ENCODE data around the gene CADM2.

- no peak for TF ChIP-seq POLR2AphosphoS5 (IDR thresholded peaks at IDR 0.05; ENCODE audit: low read depth, low read length)
- TF ChIP-seq, protein P1, sequence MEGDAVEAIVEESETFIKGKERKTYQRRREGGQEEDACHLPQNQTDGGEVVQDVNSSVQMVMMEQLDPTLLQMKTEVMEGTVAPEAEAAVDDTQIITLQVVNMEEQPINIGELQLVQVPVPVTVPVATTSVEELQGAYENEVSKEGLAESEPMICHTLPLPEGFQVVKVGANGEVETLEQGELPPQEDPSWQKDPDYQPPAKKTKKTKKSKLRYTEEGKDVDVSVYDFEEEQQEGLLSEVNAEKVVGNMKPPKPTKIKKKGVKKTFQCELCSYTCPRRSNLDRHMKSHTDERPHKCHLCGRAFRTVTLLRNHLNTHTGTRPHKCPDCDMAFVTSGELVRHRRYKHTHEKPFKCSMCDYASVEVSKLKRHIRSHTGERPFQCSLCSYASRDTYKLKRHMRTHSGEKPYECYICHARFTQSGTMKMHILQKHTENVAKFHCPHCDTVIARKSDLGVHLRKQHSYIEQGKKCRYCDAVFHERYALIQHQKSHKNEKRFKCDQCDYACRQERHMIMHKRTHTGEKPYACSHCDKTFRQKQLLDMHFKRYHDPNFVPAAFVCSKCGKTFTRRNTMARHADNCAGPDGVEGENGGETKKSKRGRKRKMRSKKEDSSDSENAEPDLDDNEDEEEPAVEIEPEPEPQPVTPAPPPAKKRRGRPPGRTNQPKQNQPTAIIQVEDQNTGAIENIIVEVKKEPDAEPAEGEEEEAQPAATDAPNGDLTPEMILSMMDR (IDR thresholded peaks at IDR 0.05 in 2 of 3, conservative IDR thresholded peaks at IDR 0.05 in 1 of 3; ENCODE audit: borderline replicate concordance in 1 of 3, insufficient read depth in 1 of 3, low read depth in 2 of 3, low read length in 2 of 3), result no peak
- TF ChIP-seq, protein P2, sequence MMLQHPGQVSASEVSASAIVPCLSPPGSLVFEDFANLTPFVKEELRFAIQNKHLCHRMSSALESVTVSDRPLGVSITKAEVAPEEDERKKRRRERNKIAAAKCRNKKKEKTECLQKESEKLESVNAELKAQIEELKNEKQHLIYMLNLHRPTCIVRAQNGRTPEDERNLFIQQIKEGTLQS (IDR thresholded peaks at IDR 0.05), result no peak
- TF ChIP-seq CEBPB (IDR thresholded peaks at IDR 0.05; ENCODE audit: low read depth), result no peak
- no peak for TF ChIP-seq POLR2A (IDR thresholded peaks at IDR 0.05; ENCODE audit: borderline replicate concordance, extremely low read depth, insufficient read depth, insufficient read length)
- no peak for TF ChIP-seq EZH2 (IDR thresholded peaks at IDR 0.05)
- TF ChIP-seq YY1 (IDR thresholded peaks at IDR 0.05; ENCODE audit: extremely low read depth, insufficient replicate concordance, low read depth, low read length), result no peak
- no peak for TF ChIP-seq SRF (IDR thresholded peaks at IDR 0.05; ENCODE audit: low read depth)
- TF ChIP-seq ELF1 (IDR thresholded peaks at IDR 0.05; ENCODE audit: borderline replicate concordance, low read depth), result no peak
- TF ChIP-seq TCF7L2 (IDR thresholded peaks at IDR 0.05; ENCODE audit: borderline replicate concordance, extremely low read depth, insufficient read depth, insufficient read length), result no peak
- TF ChIP-seq EZH2phosphoT487 (IDR thresholded peaks at IDR 0.05; ENCODE audit: borderline replicate concordance), result no peak
Observed at GRCh38 chr3:85498177-85498576, 539.4 kb downstream of the CADM2 start.
